OCI-LY7 (cell line): ENCODE measurements around the gene IL18RAP.

Source experiments
- EZH2phosphoT487 ChIP-seq: fragments of 200-600 bp; sonication (generic); IDR thresholded peaks from 2 replicates; pipeline ENCODE4 v1.6.1; 2018; ENCODE audit warnings: low read depth, borderline replicate concordance, mild to moderate bottlenecking, mixed run types, antibody characterized with exemption, low read length, moderate library complexity, mixed read lengths
- TF ChIP-seq, protein P1 (sequence below): fragments of 200-600 bp; sonication (generic); conservative IDR thresholded peaks from 2 replicates; pipeline ENCODE4 v1.5.1; 2014; ENCODE audit warnings: mild to moderate bottlenecking, antibody characterized with exemption, low read length, moderate library complexity, mixed read lengths

DNA sequence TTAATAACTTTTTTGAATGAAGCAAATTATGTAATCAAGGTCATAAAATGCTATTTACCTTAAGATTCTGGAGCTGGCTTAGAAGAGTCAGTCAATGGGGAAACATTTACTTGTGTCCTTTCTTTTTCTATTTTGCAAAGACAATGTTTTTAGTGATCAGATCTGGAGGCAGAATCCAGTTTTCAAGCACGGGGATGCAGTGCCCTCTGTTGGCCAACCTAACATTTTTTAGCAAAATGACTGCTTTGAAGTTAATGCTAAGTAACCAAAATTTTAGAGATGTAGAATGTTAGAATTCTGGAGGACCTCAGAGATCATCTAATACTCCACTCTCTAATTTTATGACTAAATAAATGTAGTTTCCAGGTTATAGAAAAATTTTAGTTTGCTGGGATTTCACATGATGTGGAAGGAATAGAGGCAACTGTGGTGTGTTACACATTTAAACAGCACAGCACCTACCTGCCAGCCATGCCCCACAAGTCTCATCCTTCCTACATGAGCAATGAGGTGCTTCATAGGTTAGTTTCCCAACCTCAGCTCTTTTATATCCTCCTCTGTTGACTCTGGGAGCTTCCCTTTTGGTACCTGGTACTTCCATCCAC lies 26.5 kb downstream of the IL18RAP start:
- TF ChIP-seq, protein P1, sequence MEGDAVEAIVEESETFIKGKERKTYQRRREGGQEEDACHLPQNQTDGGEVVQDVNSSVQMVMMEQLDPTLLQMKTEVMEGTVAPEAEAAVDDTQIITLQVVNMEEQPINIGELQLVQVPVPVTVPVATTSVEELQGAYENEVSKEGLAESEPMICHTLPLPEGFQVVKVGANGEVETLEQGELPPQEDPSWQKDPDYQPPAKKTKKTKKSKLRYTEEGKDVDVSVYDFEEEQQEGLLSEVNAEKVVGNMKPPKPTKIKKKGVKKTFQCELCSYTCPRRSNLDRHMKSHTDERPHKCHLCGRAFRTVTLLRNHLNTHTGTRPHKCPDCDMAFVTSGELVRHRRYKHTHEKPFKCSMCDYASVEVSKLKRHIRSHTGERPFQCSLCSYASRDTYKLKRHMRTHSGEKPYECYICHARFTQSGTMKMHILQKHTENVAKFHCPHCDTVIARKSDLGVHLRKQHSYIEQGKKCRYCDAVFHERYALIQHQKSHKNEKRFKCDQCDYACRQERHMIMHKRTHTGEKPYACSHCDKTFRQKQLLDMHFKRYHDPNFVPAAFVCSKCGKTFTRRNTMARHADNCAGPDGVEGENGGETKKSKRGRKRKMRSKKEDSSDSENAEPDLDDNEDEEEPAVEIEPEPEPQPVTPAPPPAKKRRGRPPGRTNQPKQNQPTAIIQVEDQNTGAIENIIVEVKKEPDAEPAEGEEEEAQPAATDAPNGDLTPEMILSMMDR = peak; percentile 85
- no peak for TF ChIP-seq EZH2phosphoT487
